GM13977 (cell line): Measurements from ENCODE around the gene NME4.
A peak's percentile ranks its signal among the peaks of the same experiment; 100 is the strongest.

Source experiments
- DNase-seq: peaks from one replicate; pipeline ENCODE4 v3.0.0; 2012; ENCODE audit warnings: low spot score
- in situ Hi-C: fragments of 300-500 bp; cut with MboI; formaldehyde crosslinking; loops from one replicate; pipeline ENCODE4 v1.12.0; 2022; ENCODE audit warnings: low sequenced_read_pairs, low pct_unique_long_range_greater_than_20kb, mixed read lengths, inconsistent platforms; ENCODE audit not compliant: unreplicated experiment
- TF ChIP-seq, protein P1 (sequence below): IDR thresholded peaks from 2 replicates; pipeline ENCODE4 v1.5.1; 2012; ENCODE audit warnings: mild to moderate bottlenecking, control low read depth; ENCODE audit not compliant: insufficient read depth; ENCODE audit errors: extremely low read depth, missing control alignments

The NME4 gene

DNA sequence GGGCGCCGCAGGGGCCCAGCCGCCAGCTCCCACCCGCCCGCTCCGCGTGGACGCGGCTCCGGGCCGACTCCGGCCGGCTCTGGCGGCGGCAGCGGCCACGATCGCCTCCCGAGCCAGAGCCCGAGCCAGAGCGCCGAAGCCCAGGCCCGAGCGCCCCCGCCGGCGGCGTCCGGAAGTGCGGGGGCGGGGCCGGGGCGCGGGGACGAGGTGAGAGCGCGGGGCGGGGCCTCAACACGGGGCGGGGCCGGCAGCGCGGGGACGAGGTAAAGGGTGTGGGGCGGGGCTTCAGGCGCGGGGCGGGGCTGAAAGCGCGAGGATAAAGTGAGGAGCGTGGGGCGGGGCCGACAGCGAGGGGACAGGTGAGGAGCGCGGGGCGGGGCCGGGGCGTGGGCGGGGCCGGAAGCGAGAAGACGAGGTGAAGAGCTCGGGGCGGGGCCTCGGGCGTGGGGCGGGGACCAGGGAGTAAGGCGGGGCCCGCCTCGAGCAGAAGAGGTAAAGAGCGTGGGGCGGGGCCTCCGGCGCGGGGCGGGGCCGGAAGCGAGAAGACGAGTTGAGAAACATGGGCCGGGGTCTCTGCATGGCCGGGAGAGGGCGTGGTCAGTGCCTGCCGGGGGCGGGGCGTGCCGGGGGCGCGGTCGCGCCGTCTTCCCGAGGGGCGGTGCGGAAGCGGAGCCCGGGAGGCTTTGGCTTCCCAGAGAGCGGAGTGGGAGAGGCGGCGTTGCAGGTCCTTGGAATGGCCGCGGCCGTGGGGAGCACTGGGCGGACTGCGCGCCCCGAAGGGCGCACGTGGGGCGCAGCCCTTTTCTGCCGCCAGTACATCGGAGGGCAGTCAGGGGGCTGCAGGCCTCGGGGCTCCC, 44.2 kb upstream of the NME4 start, which contains the start of gene AXIN1:
Gene AXIN1 (minus strand): TSS at position 177 of the 857 bp plus-strand sequence. CDS start 5,698 bp downstream, outside the sequence.
- DNase-seq = peak; percentile 99
- TF ChIP-seq, protein P1, sequence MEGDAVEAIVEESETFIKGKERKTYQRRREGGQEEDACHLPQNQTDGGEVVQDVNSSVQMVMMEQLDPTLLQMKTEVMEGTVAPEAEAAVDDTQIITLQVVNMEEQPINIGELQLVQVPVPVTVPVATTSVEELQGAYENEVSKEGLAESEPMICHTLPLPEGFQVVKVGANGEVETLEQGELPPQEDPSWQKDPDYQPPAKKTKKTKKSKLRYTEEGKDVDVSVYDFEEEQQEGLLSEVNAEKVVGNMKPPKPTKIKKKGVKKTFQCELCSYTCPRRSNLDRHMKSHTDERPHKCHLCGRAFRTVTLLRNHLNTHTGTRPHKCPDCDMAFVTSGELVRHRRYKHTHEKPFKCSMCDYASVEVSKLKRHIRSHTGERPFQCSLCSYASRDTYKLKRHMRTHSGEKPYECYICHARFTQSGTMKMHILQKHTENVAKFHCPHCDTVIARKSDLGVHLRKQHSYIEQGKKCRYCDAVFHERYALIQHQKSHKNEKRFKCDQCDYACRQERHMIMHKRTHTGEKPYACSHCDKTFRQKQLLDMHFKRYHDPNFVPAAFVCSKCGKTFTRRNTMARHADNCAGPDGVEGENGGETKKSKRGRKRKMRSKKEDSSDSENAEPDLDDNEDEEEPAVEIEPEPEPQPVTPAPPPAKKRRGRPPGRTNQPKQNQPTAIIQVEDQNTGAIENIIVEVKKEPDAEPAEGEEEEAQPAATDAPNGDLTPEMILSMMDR = peak; percentile 69
- in situ Hi-C loops = no loop called here

DNA sequence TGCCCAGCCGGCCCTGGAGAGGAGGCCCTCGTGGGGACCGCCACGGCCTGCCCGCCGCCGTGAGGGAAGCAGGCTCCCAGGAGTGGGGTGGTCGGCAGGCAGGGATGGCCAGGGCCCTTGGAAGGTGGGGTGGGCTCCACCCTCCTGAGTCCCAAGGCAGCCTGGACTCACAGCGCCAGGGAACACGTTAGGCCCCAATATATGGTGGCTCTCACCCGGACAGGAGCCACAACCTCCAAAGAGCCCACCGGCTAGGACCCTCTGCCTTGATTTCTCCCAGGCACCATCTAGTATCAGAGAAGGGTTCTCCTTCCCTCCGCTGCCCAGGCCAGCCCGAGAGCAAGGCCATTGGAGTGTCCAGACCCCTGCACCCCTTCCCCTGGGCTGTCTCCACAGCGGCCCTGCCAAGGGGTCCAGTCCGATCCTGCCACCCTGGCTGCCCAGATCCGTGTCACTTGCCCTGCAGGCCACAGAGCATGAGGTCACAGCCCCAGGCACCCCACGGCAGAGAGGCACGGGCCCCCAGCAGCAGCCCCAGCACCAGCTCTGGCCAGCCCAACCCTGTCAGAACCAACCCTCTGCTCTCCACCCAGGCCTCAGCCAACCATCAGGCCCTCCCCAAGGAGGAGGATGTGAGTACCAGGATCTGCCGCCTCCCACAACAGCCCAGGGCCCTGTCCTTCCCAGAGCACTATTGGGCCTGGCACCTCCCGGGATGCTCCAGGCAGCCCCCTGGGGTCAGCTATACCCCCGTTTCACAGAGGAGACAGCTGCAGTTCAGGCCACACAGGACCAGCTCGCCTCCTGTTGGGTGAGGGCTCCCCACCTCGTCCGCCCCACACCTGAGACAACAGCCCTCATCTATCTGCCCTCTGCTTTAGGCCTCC, 43.4 kb upstream of the NME4 start:
- DNase-seq = no peak
- in situ Hi-C loops = no loop called here
- TF ChIP-seq, protein P1 = no peak

DNA sequence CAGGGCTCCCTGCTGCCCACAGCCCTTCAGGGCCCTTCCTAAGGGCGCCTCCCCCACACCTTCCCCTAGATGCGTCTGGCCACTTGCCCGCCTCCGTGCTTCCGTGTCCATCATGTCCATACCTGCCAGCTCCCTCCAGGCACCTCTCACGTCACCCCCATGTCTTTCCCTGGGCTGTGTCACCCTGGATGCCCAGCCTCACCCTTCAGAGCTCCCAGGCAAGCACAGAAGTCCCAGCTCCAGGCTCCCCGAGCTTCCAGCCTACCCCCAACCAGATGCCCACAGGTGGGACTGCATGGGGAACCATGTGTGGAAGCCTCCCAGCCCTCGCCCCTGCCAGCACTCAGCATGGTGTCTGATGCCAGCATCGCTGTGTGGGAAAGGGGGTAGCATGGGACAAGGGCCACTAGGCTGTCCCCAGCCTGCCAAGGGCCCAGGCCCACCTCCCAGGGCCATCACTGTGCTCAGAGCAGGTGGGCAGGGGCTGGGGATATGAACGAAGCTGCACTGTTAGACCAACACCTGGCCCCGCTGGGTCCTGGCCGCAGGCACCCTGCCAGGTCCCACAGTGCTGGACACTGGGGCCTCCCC, 42.6 kb upstream of the NME4 start:
- no peak for DNase-seq
- TF ChIP-seq, protein P1 = no peak
- in situ Hi-C loops = no loop called here

DNA sequence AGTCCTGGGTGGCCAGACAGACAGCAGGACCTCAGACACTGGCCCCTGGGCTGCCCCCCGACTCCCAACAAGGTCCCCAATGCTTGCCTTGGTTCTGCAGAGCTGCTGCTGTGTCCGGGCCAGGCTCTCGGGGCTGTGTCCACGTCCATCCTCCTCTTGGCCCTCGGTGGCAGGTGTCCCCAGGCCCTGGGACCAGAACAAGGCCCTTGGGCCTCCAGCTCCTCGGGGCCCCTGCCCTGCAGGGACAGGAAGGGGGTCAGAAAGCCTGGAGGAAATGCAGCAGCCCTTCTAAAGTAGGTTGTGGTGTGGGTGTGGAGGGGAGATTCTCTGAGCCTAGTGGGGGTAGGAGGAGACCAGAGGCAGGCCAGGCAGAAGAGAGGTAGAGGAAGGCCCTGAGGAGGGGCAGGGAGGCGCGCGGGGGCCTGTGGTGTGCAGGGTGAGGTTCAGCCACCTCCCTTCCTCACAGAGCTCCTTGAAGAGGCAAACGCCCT, 42.0 kb upstream of the NME4 start:
- no peak for DNase-seq
- TF ChIP-seq, protein P1 = no peak

DNA sequence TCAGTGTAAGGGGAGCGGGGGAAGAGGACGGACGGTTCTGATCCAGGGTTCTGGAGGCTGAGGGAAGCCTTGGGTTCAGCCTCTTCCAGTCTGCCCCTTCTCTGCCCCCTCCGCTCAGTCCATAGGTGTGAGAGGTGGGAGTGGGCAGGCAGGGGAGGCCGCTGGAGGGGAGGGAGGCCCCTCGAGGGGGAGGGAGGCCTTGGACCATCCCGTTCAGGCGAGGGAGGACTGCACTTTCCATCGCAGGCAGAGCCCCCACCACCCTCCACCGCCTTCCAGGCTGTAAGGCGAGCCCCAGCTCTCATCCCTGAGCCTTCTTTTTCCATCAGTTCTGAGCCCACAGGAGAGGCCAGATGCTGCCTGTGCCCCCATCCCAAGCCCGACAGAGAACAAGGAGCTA, 40.3 kb upstream of the NME4 start:
- in situ Hi-C loops = no loop called here
- DNase-seq = no peak
- TF ChIP-seq, protein P1 = no peak

More for the DNA sequence above, 42.0 kb upstream of the NME4 start:
- in situ Hi-C loops = no loop called here
